C4-2B (cell line): ENCODE data around the gene CECR2.
"Not testable (repeated sequence)": the region's sequence is repeated elsewhere in the genome, so short reads cannot be mapped to it uniquely, and the experiment has no call there.

Source experiments
- H3K27ac ChIP-seq: fragments of 450-650 bp; 2 replicates; pipeline ENCODE4 v1.5.1; 2017
- ZFX ChIP-seq: fragments of 450-650 bp; IDR thresholded peaks from 2 replicates; pipeline ENCODE4 v1.6.1; 2017
- TF ChIP-seq, protein P1 (sequence below): fragments of 450-650 bp; conservative IDR thresholded peaks from 2 replicates; pipeline ENCODE4 v1.5.1; 2017; ENCODE audit warnings: mild to moderate bottlenecking

Gene CECR2

DNA sequence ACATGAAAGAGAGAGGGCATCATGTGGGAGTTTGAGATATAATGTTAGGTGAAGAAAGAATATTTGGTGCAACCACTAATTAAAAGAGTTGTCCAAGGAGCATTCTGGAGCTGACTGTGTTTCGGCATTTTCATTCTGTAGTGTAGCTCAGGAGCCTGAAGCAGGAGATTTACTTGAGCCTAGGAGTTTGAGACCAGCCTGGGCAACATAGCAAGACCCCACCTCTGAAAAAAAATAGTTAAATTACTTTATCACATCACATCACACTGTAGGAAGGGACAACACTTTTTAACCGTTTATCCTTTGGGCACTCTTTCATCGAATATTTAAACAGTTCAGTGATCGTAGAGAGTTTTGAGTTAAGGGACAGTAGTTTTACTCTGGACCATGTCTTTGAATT lies 143.7 kb downstream of the CECR2 start:
- no peak for TF ChIP-seq ZFX
- TF ChIP-seq, protein P1, sequence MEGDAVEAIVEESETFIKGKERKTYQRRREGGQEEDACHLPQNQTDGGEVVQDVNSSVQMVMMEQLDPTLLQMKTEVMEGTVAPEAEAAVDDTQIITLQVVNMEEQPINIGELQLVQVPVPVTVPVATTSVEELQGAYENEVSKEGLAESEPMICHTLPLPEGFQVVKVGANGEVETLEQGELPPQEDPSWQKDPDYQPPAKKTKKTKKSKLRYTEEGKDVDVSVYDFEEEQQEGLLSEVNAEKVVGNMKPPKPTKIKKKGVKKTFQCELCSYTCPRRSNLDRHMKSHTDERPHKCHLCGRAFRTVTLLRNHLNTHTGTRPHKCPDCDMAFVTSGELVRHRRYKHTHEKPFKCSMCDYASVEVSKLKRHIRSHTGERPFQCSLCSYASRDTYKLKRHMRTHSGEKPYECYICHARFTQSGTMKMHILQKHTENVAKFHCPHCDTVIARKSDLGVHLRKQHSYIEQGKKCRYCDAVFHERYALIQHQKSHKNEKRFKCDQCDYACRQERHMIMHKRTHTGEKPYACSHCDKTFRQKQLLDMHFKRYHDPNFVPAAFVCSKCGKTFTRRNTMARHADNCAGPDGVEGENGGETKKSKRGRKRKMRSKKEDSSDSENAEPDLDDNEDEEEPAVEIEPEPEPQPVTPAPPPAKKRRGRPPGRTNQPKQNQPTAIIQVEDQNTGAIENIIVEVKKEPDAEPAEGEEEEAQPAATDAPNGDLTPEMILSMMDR: no peak
- H3K27ac ChIP-seq: no peak overlapping the region

- TF ChIP-seq ZFX: no peak
- TF ChIP-seq, protein P1: no peak
Measured at GRCh38 chr22:17513612-17514011, 144.4 kb downstream of the CECR2 start.

GRCh38 chr22:17514084-17514483 lies 144.8 kb downstream of the CECR2 start:
- TF ChIP-seq, protein P1: no peak
- no peak for TF ChIP-seq ZFX
- no peak overlapping the region for H3K27ac ChIP-seq

More at GRCh38 chr22:17513612-17514011, 144.4 kb downstream of the CECR2 start:
- no peak overlapping the region for H3K27ac ChIP-seq

DNA sequence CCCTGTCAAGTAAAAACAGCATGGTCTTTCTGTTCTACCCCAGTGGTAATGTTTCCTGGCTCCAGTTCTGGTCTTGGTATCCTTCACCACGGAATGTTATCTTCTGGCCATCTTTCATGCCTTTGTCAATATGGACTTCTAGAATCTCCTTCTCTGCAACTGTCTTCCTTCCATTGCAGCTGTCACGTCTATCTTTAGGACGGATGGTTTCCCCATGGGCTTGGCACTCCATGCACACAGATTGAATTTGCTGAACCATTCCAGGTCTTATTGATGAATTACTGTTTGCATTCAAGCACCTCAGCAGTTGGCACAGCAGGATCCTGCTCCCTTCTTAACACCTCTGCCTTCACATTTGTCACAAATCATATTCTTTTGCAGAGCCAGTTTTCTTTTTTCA lies 149.1 kb downstream of the CECR2 start:
- H3K27ac ChIP-seq: no peak overlapping the region
- TF ChIP-seq ZFX: no peak
- TF ChIP-seq, protein P1: no peak

DNA sequence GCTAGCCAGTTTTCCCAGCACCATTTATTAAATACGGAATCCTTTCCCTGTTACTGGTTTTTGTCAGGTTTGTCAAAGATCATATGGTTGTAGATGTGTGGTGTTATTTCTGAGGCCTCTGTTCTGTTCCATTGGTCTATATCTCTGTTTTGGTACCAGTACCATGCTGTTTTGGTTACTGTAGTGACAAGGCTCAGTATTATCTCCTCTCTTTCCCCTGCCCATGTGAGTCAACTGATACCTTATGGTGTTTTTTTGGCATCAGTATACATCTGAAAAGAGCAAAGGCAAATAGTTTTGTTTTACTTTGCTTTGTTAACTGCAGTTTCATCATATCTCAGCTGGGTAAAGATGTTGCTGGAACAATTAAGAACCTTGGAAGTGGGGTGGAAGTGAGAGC lies 152.7 kb downstream of the CECR2 start:
- H3K27ac ChIP-seq: not testable (repeated sequence)

DNA sequence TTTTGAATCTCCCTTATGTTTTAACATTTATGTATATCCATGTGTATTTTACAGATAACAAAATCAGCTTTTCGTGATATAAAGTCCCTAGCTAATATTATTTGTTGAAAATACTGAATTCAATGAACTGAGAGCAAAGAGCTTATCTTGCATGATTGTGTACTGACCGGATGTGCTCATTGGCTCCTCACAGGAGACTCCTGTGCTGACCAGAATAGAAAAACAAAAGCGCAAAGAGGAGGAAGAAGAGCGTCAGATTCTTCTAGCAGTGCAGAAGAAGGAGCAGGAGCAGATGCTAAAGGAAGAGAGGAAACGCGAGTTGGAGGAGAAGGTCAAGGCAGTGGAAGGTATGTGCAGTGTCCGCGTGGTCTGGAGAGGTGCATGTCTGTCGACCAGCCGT lies 154.7 kb downstream of the CECR2 start:
- H3K27ac ChIP-seq: no peak overlapping the region

GRCh38 chr22:17536269-17536668 lies 167.0 kb downstream of the CECR2 start:
- H3K27ac ChIP-seq: no peak overlapping the region

More for the DNA sequence above, 154.7 kb downstream of the CECR2 start:
- TF ChIP-seq, protein P1: no peak
- no peak for TF ChIP-seq ZFX

GRCh38 chr22:17537155-17537554 lies 167.9 kb downstream of the CECR2 start:
- TF ChIP-seq, protein P1: no peak
- no peak overlapping the region for H3K27ac ChIP-seq

More at GRCh38 chr22:17536269-17536668, 167.0 kb downstream of the CECR2 start:
- TF ChIP-seq, protein P1: no peak
- TF ChIP-seq ZFX: no peak
